RWPE2 (cell line): Measurements from ENCODE around the gene LGALSL.

Source experiments
- ATAC-seq: fragments of 200-7000 bp; cut with Tn5 transposase; 3 replicates; pipeline ENCODE4 v1.9.1; 2021; ENCODE audit warnings: low read depth
- DNase-seq: peaks from one replicate; pipeline ENCODE4 v3.0.0-alpha.2; 2020; ENCODE audit warnings: low spot score
- H3K27ac ChIP-seq: fragments of 450-650 bp; 2 replicates; pipeline ENCODE4 v1.5.1; 2017; ENCODE audit warnings: mild to moderate bottlenecking; ENCODE audit not compliant: poor library complexity, severe bottlenecking
- H3K27me3 ChIP-seq: fragments of 250-450 bp; sonication (Bioruptor Pico); 2 replicates; pipeline ENCODE4 v1.5.1; 2021; ENCODE audit warnings: mild to moderate bottlenecking, moderate library complexity; ENCODE audit not compliant: insufficient read depth, poor library complexity, severe bottlenecking
- H3K36me3 ChIP-seq: fragments of 250-450 bp; sonication (Bioruptor Pico); 2 replicates; pipeline ENCODE4 v1.5.1; 2020; ENCODE audit warnings: low read depth, mild to moderate bottlenecking, moderate library complexity
- H3K4me1 ChIP-seq: fragments of 250-450 bp; sonication (Bioruptor Pico); 2 replicates; pipeline ENCODE4 v1.5.1; 2021; ENCODE audit warnings: mild to moderate bottlenecking, moderate library complexity; ENCODE audit not compliant: insufficient read depth, poor library complexity, severe bottlenecking
- H3K4me3 ChIP-seq: fragments of 250-450 bp; sonication (Bioruptor Pico); 2 replicates; pipeline ENCODE4 v1.5.1; 2021; ENCODE audit warnings: mild to moderate bottlenecking, moderate library complexity; ENCODE audit not compliant: severe bottlenecking
- H3K9me3 ChIP-seq: fragments of 250-450 bp; sonication (Bioruptor Pico); 2 replicates; pipeline ENCODE4 v1.5.1; 2021; ENCODE audit warnings: mild to moderate bottlenecking, moderate library complexity; ENCODE audit not compliant: severe bottlenecking
- CTCF ChIP-seq: fragments of 450-650 bp; IDR thresholded peaks from one replicate; pipeline ENCODE4 v1.5.1; 2017; ENCODE audit warnings: mild to moderate bottlenecking, moderate library complexity; ENCODE audit not compliant: poor library complexity, severe bottlenecking

The LGALSL gene

GRCh38 chr2:64459575-64459974 lies 5.6 kb downstream of the LGALSL start:
- Histone ChIP-seq H3K27ac (no peak overlapping the region), H3K4me1 (no peaks in the 10 kb centered on the region), H3K9me3 (no peaks in the 10 kb centered on the region), H3K36me3 (peaks cover 35% of the 10 kb centered on the region), H3K27me3 (no peaks in the 10 kb centered on the region), H3K4me3 (no peak overlapping the region)
- ATAC-seq, result no peak
- DNase-seq, result no peak
- TF ChIP-seq CTCF, result no peak

GRCh38 chr2:64460330-64460729 lies 6.4 kb downstream of the LGALSL start:
- H3K4me3 ChIP-seq, result no peak overlapping the region
- no peaks in the 10 kb centered on the region for H3K27me3 ChIP-seq
- TF ChIP-seq CTCF, result no peak
- DNase-seq, result no peak
- H3K36me3 ChIP-seq, result peaks cover 35% of the 10 kb centered on the region
- H3K4me1 ChIP-seq, result no peaks in the 10 kb centered on the region
- H3K9me3 ChIP-seq, result no peaks in the 10 kb centered on the region
- H3K27ac ChIP-seq, result no peak overlapping the region
- no peak for ATAC-seq

GRCh38 chr2:64461271-64462058 lies 7.5 kb downstream of the LGALSL start:
- H3K27me3 ChIP-seq, result no peaks in the 10 kb centered on the region
- H3K27ac ChIP-seq, result no peak overlapping the region
- no peak for ATAC-seq
- H3K4me1 ChIP-seq, result no peaks in the 10 kb centered on the region
- H3K4me3 ChIP-seq, result no peak overlapping the region
- no peaks in the 10 kb centered on the region for H3K9me3 ChIP-seq
- DNase-seq, result no peak
- peaks cover 29% of the 10 kb centered on the region for H3K36me3 ChIP-seq
- TF ChIP-seq CTCF, result no peak

GRCh38 chr2:64462171-64462570 lies 8.2 kb downstream of the LGALSL start:
- DNase-seq, result no peak
- Histone ChIP-seq H3K27ac (no peak overlapping the region), H3K4me1 (no peaks in the 10 kb centered on the region), H3K9me3 (no peaks in the 10 kb centered on the region), H3K27me3 (no peaks in the 10 kb centered on the region), H3K36me3 (peaks cover 22% of the 10 kb centered on the region), H3K4me3 (no peak overlapping the region)
- no peak for TF ChIP-seq CTCF
- no peak for ATAC-seq
